LNCAP (cell line): ENCODE results near the gene PCSK5.

ENCODE experiments used
- TF ChIP-seq, protein P1 (sequence below): fragments of 450-650 bp; IDR thresholded peaks from 2 replicates; pipeline ENCODE4 v1.5.1; 2017; ENCODE audit warnings: mild to moderate bottlenecking

The PCSK5 gene

DNA sequence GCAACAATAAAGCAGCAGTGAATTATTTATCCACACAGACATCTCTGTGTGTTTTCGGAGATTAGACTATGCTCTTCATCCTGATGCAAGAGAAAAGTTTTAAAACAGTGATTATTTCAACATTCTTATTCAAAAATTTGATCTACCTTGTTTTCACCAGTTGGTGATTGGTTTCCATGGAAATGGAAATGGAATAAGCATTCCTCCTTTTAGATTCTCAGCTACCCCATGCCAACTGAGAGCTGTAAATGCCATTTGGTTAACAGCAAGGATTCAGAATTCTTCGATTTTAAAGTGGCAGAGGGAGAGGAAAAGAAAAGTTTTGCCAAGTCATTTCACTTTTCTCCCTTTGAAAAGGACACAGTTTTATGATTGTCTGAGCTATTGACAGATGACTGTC lies 154.7 kb downstream of the PCSK5 start:
- TF ChIP-seq, protein P1, sequence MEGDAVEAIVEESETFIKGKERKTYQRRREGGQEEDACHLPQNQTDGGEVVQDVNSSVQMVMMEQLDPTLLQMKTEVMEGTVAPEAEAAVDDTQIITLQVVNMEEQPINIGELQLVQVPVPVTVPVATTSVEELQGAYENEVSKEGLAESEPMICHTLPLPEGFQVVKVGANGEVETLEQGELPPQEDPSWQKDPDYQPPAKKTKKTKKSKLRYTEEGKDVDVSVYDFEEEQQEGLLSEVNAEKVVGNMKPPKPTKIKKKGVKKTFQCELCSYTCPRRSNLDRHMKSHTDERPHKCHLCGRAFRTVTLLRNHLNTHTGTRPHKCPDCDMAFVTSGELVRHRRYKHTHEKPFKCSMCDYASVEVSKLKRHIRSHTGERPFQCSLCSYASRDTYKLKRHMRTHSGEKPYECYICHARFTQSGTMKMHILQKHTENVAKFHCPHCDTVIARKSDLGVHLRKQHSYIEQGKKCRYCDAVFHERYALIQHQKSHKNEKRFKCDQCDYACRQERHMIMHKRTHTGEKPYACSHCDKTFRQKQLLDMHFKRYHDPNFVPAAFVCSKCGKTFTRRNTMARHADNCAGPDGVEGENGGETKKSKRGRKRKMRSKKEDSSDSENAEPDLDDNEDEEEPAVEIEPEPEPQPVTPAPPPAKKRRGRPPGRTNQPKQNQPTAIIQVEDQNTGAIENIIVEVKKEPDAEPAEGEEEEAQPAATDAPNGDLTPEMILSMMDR = no peak

DNA sequence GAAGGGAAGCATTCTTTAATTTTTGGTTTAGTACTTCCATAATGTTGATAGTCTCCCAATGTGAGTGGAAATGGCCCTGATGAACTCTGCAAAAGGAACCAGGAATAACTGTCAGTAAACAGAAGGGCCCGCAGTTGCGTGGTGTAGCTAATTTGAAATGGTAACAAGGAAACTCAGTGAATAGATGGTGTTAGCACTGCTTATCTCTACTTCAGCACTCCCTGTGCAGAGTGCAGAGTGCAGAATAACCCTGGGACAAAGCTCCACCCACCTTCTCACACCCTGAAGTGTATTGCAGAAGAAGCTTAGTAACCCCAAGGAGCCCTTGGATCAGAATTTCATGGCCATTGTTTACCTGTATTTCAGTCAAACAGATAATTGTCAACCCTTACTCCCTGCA lies 158.9 kb downstream of the PCSK5 start:
- TF ChIP-seq, protein P1 = no peak

DNA sequence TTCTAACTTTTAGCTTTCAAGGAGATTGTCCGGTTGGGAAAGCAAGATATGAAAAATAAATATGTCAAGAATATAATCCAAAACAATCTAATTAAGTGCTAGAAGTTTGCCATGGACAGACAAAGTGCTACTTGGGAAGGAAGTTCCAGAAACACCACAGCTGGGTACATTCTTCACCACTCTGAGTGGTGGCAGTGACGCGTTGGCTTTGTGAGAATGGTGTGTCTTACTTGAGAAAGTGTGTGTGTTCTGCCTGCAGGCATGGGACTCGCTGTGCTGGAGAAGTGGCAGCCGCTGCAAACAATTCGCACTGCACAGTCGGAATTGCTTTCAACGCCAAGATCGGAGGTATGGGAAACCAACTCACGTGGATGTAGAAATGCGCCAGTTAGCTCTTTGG lies 177.2 kb downstream of the PCSK5 start:
- TF ChIP-seq, protein P1 = no peak

DNA sequence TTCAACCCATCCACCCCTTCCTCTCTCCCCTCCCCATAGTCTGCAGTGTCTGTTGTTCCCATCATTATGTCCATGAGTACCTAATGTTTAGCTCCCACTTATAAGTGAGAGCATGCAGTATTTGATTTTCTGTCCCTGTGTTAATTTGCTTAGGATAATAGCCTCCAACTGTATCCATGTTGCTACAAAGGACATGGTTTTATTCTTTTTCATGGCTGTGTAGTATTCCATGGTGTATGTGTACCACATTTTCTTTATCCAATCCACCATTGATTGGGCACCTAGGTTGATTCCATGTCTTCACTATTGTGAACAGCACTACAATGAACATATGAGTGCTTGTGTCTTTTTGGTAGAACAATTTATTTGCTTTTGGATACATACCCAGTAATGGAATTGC lies 187.1 kb downstream of the PCSK5 start:
- TF ChIP-seq, protein P1 = no peak

DNA sequence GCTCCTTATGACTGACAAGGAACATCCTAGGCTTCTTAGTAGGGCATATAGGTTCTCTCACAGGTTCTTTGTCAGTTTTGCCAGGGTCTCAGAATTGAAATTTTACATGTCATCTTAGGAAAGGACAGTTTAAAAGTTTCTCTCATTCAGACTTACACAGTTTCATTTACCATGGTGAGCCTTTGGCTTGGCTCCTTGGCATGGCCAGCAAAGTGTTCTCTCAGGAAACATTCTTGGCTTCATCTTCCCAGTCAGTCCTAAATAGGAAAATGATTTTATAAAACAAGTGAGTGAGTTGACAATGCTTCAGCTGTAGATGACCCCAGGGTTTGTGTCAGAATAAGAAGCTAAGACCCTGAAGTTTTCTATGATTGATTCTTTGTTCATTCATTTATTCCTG lies 191.6 kb downstream of the PCSK5 start:
- TF ChIP-seq, protein P1 = no peak

DNA sequence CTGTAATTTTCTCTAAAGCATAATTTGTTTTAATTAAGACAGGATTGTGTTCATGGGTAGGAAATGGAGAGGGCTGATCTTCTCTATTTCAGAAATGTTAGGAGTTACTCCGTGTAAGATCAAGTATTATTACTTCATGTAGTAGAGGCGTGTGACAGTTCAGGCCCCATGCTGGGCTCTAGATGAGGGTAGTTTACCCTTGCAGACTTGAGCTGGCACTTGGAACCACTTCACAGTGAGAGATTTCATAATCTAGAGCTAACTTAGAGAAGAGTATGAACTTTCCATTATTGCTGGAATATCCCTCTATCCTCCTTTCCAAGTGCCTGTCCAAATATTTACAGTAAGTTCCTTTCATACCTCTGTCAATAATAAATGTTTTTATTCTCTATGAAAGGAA lies 195.1 kb downstream of the PCSK5 start:
- TF ChIP-seq, protein P1 = no peak

DNA sequence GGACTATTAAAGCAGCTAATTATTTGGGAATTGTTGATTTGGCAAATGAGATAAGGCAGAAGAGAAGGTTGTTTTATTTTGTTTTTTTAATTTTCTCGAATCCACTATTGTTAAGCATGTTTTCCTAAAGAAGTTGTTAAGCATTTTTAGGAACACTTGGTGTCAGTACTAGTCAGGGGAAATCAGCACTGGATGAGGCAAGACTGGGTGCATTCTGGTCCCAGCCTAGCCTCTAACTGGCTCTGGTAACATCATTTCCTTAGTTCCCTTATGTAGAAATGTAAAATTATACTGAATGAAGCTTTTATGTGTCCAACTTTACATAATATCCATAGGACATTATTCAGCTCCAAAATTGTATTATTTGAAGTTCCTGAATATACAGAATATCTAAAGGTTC lies 196.1 kb downstream of the PCSK5 start:
- TF ChIP-seq, protein P1 = no peak

DNA sequence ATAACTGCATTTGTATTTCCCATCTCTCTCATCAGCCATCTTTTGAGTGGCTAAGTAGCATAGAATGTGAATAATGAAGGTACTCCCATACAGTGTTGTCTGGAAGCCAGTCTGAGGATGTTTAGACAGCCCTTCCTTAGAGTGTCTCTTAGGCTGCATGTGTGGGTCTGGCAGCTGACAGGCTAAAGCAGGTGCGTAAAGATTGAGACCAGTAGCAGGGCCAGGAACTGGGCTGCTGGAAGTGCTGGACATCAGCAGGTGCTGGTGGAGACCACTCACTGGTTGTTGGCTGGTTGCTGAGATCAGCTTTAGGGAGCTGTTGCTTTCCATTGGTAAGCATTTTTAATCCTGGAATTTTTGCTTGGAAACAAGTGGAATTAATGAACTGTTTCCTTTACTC lies 197.5 kb downstream of the PCSK5 start:
- TF ChIP-seq, protein P1 = no peak
